KMS-11 (cell line): ENCODE results near the gene ANO6.
"Not testable (repeated sequence)": the region's sequence is repeated elsewhere in the genome, so short reads cannot be mapped to it uniquely, and the experiment has no call there.

Experiments
- H2AFZ ChIP-seq: fragments of 200-600 bp; sonication (generic); 2 replicates; pipeline ENCODE4 v1.6.1; 2016; ENCODE audit warnings: antibody characterized with exemption, mixed run types, low read depth
- H3K27ac ChIP-seq: fragments of 200-600 bp; sonication (generic); 2 replicates; pipeline ENCODE4 v1.6.1; 2016; ENCODE audit warnings: mild to moderate bottlenecking, mixed run types
- H3K27me3 ChIP-seq: fragments of 200-600 bp; sonication (generic); 2 replicates; pipeline ENCODE4 v1.6.1; 2017; ENCODE audit warnings: mild to moderate bottlenecking, low read depth, mixed run types, moderate library complexity; ENCODE audit not compliant: insufficient read depth
- H3K36me3 ChIP-seq: fragments of 200-600 bp; sonication (generic); 2 replicates; pipeline ENCODE4 v1.6.1; 2017; ENCODE audit warnings: mild to moderate bottlenecking, mixed run types; ENCODE audit not compliant: insufficient read depth
- H3K4me1 ChIP-seq: fragments of 200-600 bp; sonication (generic); 2 replicates; pipeline ENCODE4 v1.6.1; 2016; ENCODE audit warnings: mild to moderate bottlenecking, low read depth, mixed run types; ENCODE audit not compliant: poor library complexity, severe bottlenecking
- H3K4me2 ChIP-seq: fragments of 200-600 bp; sonication (generic); 2 replicates; pipeline ENCODE4 v1.7.0; 2016; ENCODE audit warnings: mild to moderate bottlenecking, mixed run types
- H3K4me3 ChIP-seq: fragments of 200-600 bp; sonication (generic); IDR thresholded peaks from 2 replicates; pipeline ENCODE4 v1.6.1; 2017; ENCODE audit warnings: low read depth, low read length, mixed read lengths; ENCODE audit not compliant: insufficient read depth
- H3K79me2 ChIP-seq: fragments of 200-600 bp; sonication (generic); 2 replicates; pipeline ENCODE4 v1.6.1; 2016; ENCODE audit warnings: low read depth, mixed run types; ENCODE audit not compliant: insufficient read depth
- H3K9ac ChIP-seq: fragments of 200-600 bp; sonication (generic); 2 replicates; pipeline ENCODE4 v1.6.1; 2016; ENCODE audit warnings: mild to moderate bottlenecking, mixed run types
- H4K20me1 ChIP-seq: fragments of 200-600 bp; sonication (generic); 2 replicates; pipeline ENCODE4 v1.6.1; 2016; ENCODE audit warnings: mild to moderate bottlenecking, mixed run types; ENCODE audit not compliant: insufficient read depth
- TF ChIP-seq, protein P1 (sequence below): fragments of 200-600 bp; sonication (generic); conservative IDR thresholded peaks from 2 replicates; pipeline ENCODE4 v1.6.1; 2017; ENCODE audit warnings: low read depth, mild to moderate bottlenecking, antibody characterized with exemption, low read length, moderate library complexity, mixed read lengths

Gene ANO6

DNA sequence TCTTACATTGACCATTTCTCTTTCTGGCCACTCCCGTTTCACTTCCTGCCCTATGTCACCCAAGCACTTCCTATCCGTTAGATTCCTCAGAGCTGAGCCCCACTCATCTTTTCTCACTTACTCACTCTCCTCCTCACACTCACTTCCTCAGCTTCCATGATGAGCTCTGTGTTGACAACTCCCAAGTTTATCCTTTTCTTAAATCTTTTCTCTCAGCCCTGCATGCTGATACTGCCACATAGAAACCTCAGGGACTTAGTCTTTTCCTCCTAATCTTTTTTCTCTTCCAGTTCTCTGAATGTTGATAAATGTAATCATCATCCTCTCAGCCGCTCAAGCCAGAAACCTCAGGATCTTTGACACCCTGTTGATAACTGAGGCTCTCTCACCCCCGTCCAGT lies 99.6 kb downstream of the ANO6 start:
- Histone ChIP-seq H3K36me3 (no peaks in the 10 kb centered on the region), H3K79me2 (no peaks in the 10 kb centered on the region), H3K4me1 (no peaks in the 10 kb centered on the region), H2AFZ (no peak overlapping the region), H3K4me2 (no peak overlapping the region), H3K27ac (no peak overlapping the region), H4K20me1 (no peaks in the 10 kb centered on the region), H3K9ac (no peak overlapping the region), H3K27me3 (no peaks in the 10 kb centered on the region), H3K4me3 (no peak overlapping the region)
- TF ChIP-seq, protein P1, sequence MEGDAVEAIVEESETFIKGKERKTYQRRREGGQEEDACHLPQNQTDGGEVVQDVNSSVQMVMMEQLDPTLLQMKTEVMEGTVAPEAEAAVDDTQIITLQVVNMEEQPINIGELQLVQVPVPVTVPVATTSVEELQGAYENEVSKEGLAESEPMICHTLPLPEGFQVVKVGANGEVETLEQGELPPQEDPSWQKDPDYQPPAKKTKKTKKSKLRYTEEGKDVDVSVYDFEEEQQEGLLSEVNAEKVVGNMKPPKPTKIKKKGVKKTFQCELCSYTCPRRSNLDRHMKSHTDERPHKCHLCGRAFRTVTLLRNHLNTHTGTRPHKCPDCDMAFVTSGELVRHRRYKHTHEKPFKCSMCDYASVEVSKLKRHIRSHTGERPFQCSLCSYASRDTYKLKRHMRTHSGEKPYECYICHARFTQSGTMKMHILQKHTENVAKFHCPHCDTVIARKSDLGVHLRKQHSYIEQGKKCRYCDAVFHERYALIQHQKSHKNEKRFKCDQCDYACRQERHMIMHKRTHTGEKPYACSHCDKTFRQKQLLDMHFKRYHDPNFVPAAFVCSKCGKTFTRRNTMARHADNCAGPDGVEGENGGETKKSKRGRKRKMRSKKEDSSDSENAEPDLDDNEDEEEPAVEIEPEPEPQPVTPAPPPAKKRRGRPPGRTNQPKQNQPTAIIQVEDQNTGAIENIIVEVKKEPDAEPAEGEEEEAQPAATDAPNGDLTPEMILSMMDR: no peak

DNA sequence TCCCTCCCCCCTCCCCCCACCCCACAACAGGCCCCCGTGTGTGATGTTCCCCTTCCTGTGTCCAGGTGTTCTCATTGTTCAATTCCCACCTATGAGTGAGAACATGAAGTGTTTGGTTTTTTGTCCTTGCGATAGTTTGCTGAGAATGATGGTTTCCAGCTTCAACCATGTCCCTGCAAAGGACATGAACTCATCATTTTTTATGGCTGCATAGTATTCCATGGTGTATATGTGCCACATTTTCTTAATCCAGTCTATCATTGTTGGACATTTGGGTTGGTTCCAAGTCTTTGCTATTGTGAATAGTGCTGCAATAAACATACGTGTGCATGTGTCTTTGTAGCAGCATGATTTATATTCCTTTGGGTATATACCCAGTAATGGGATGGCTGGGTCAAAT lies 101.4 kb downstream of the ANO6 start:
- not testable (repeated sequence) for H3K36me3 ChIP-seq

DNA sequence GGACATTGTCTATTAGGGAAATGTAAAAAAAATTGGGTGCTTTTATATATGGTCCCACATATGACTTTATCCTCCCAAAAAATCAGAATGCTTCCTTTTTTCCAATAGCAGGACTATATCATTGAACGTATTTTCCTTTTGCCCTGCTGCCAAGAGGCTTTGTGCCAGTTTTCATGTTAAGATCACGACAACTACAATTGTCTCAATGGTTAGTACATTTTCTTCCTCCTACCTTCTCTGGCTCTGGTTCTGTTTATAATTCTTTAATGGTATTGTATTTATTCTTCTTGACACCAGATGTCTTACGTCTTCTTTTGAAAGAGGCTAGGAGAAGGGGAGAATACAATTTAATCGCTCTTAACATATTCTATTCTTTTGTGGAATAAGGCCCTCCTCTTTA lies 106.9 kb downstream of the ANO6 start:
- Histone ChIP-seq H3K79me2 (no peaks in the 10 kb centered on the region), H3K27me3 (no peaks in the 10 kb centered on the region), H3K36me3 (no peaks in the 10 kb centered on the region)

More for the DNA sequence above, 101.4 kb downstream of the ANO6 start:
- not testable (repeated sequence) for H4K20me1 ChIP-seq, H3K27me3 ChIP-seq, H3K79me2 ChIP-seq, H3K4me1 ChIP-seq, H3K4me2 ChIP-seq, H3K9ac ChIP-seq, H3K27ac ChIP-seq, H3K4me3 ChIP-seq, H2AFZ ChIP-seq

DNA sequence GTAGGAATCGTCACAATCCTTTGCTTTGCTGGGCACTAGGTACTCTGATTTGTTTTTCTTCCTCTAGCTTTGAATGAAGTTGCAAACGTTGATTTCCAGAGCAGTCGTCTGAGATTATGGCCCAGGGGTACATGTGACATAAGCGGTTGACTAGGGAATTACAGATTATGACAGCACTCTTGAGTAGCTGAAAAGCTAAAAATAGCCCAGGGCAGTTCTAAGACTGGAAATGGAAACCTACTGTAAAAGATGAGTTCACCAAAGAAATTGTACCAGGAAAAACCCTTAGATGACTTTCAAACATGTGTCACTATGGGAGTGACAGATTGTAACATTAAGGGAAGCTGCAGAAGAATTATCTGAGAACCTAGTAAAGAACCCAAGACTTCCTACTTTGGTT lies 108.5 kb downstream of the ANO6 start:
- Histone ChIP-seq H2AFZ (no peak overlapping the region), H3K27me3 (no peaks in the 10 kb centered on the region), H3K4me3 (no peak overlapping the region), H3K36me3 (no peaks in the 10 kb centered on the region), H3K27ac (no peak overlapping the region), H4K20me1 (no peaks in the 10 kb centered on the region), H3K79me2 (no peaks in the 10 kb centered on the region), H3K4me1 (peaks cover 12% of the 10 kb centered on the region), H3K4me2 (no peak overlapping the region), H3K9ac (no peak overlapping the region)
- TF ChIP-seq, protein P1: no peak

More for the DNA sequence above, 106.9 kb downstream of the ANO6 start:
- no peak overlapping the region for H3K9ac ChIP-seq
- TF ChIP-seq, protein P1: no peak
- no peak overlapping the region for H3K4me3 ChIP-seq
- H2AFZ ChIP-seq: no peak overlapping the region
- H3K4me2 ChIP-seq: no peak overlapping the region
- peaks cover 12% of the 10 kb centered on the region for H3K4me1 ChIP-seq
- no peaks in the 10 kb centered on the region for H4K20me1 ChIP-seq
- no peak overlapping the region for H3K27ac ChIP-seq

DNA sequence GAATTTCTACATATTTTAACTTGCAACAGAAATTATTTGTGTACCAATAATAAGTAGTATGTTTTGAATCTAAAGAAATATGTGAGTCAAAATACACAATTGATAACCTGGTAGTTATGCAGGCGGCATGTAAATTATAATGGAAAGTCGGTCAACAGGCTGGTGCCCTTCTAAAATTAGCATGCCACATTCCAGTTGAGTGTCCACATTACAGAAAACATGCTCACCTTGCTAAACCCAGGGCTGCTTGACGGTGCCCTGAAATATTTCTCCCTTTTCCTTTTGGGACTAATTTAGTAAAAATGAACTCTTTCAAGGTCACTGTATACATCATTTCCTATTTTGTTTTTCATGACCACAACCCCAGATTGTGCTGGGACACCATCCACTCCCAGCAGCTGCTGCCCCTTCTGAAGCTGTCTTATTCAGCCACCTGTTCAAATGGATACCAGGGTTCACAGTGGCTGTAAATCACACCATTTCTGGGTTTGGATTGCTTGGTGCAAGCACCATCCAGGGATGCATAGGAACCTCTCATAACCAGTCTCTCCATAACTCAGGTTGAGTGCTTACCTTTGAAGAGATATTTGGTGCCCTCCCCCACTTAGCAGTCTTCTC lies 110.6 kb downstream of the ANO6 start:
- no peak overlapping the region for H3K4me3 ChIP-seq
- no peaks in the 10 kb centered on the region for H3K36me3 ChIP-seq
- TF ChIP-seq, protein P1: no peak
- H2AFZ ChIP-seq: no peak overlapping the region
- H3K79me2 ChIP-seq: no peaks in the 10 kb centered on the region
- no peak overlapping the region for H3K4me2 ChIP-seq
- no peak overlapping the region for H3K27ac ChIP-seq
- H3K9ac ChIP-seq: no peak overlapping the region
- H3K27me3 ChIP-seq: no peaks in the 10 kb centered on the region
- peaks cover 10% of the 10 kb centered on the region for H3K4me1 ChIP-seq
- no peaks in the 10 kb centered on the region for H4K20me1 ChIP-seq
